CD4-positive, alpha-beta T cell treated with Interleukin-6 for 4 hours (primary cell): ENCODE results near the gene AP1G1.
"Not testable (repeated sequence)": the region's sequence is repeated elsewhere in the genome, so short reads cannot be mapped to it uniquely, and the experiment has no call there.

ENCODE experiments used
- DNase-seq: peaks from one replicate; pipeline ENCODE4 v3.0.0-alpha.2; 2020; ENCODE audit warnings: mixed read lengths

The AP1G1 gene

GRCh38 chr16:71807905-71808592 is 585 bp downstream of the AP1G1 start:
- DNase-seq = peak; percentile 43

- no peak for DNase-seq
Observed at GRCh38 chr16:71803305-71803690, 5.3 kb downstream of the AP1G1 start.

- no peak for DNase-seq
Observed at GRCh38 chr16:71796501-71797097, 12.0 kb downstream of the AP1G1 start.

- DNase-seq = no peak
Observed at GRCh38 chr16:71794943-71795342, 13.7 kb downstream of the AP1G1 start.

GRCh38 chr16:71794018-71794417 is 14.6 kb downstream of the AP1G1 start:
- DNase-seq = no peak

GRCh38 chr16:71792176-71792575 is 16.5 kb downstream of the AP1G1 start:
- DNase-seq = no peak

GRCh38 chr16:71790329-71790728 is 18.3 kb downstream of the AP1G1 start:
- DNase-seq = not testable (repeated sequence)

GRCh38 chr16:71789136-71789535 is 19.5 kb downstream of the AP1G1 start:
- DNase-seq = no peak

- DNase-seq = no peak
Observed at GRCh38 chr16:71788578-71788977, 20.1 kb downstream of the AP1G1 start.

- DNase-seq = not testable (repeated sequence)
Observed at GRCh38 chr16:71785143-71785542, 23.5 kb downstream of the AP1G1 start.

- no peak for DNase-seq
Observed at GRCh38 chr16:71784093-71784492, 24.5 kb downstream of the AP1G1 start.

GRCh38 chr16:71781741-71782140 is 26.9 kb downstream of the AP1G1 start:
- no peak for DNase-seq

GRCh38 chr16:71780521-71781089 is 28.0 kb downstream of the AP1G1 start:
- no peak for DNase-seq

GRCh38 chr16:71778780-71779179 is 29.9 kb downstream of the AP1G1 start:
- no peak for DNase-seq

- no peak for DNase-seq
Observed at GRCh38 chr16:71777329-71777728, 31.3 kb downstream of the AP1G1 start.

GRCh38 chr16:71775949-71776348 is 32.7 kb downstream of the AP1G1 start:
- no peak for DNase-seq

- DNase-seq = no peak
Observed at GRCh38 chr16:71771571-71771970, 37.1 kb downstream of the AP1G1 start.

- DNase-seq = no peak
Observed at GRCh38 chr16:71769222-71769621, 39.4 kb downstream of the AP1G1 start.

GRCh38 chr16:71767060-71767900 is 41.4 kb downstream of the AP1G1 start:
- no peak for DNase-seq

- no peak for DNase-seq
Observed at GRCh38 chr16:71762186-71762585, 46.4 kb downstream of the AP1G1 start.

GRCh38 chr16:71761097-71761496 is 47.5 kb downstream of the AP1G1 start:
- DNase-seq = no peak

GRCh38 chr16:71758293-71758760 is 50.3 kb downstream of the AP1G1 start:
- DNase-seq = no peak

GRCh38 chr16:71754652-71755051 is 54.0 kb downstream of the AP1G1 start:
- DNase-seq = no peak
